OCI-LY1 (cell line): ENCODE measurements around the gene RAB6A.
A peak's percentile ranks its signal among the peaks of the same experiment; 100 is the strongest.

Experiments used
- H2AFZ ChIP-seq: fragments of 200-600 bp; sonication (generic), shearing (Covaris generic); 2 replicates; pipeline ENCODE4 v1.6.0; 2014; ENCODE audit warnings: antibody characterized with exemption, mild to moderate bottlenecking, low read length
- H3F3A ChIP-seq: fragments of 200-600 bp; sonication (generic), shearing (Covaris generic); 2 replicates; pipeline ENCODE4 v1.6.0; 2014; ENCODE audit warnings: mild to moderate bottlenecking, antibody characterized with exemption, low read length, moderate library complexity; ENCODE audit not compliant: insufficient read depth
- H3K27ac ChIP-seq: fragments of 200-600 bp; sonication (generic); 2 replicates; pipeline ENCODE4 v1.5.1; 2014; ENCODE audit warnings: low read length, mixed run types, mild to moderate bottlenecking, low read depth; ENCODE audit not compliant: poor library complexity, severe bottlenecking
- H3K27me3 ChIP-seq: fragments of 200-600 bp; sonication (generic); 2 replicates; pipeline ENCODE4 v1.6.0; 2014; ENCODE audit warnings: antibody characterized with exemption, mild to moderate bottlenecking, low read length, moderate library complexity; ENCODE audit not compliant: insufficient read depth
- H3K36me3 ChIP-seq: fragments of 200-600 bp; sonication (generic); 2 replicates; pipeline ENCODE4 v1.6.1; 2014; ENCODE audit warnings: mild to moderate bottlenecking, antibody characterized with exemption, low read length, moderate library complexity, mixed read lengths; ENCODE audit not compliant: insufficient read depth
- H3K4me1 ChIP-seq: fragments of 200-600 bp; sonication (generic); 2 replicates; pipeline ENCODE4 v1.5.1; 2014; ENCODE audit warnings: mild to moderate bottlenecking, low read length, moderate library complexity; ENCODE audit not compliant: insufficient read depth, severe bottlenecking
- H3K4me2 ChIP-seq: fragments of 200-600 bp; sonication (generic), shearing (Covaris generic); 2 replicates; pipeline ENCODE4 v1.6.1; 2014; ENCODE audit warnings: low read length
- H3K4me3 ChIP-seq: fragments of 200-600 bp; sonication (generic); 2 replicates; pipeline ENCODE4 v1.5.1; 2014; ENCODE audit warnings: low read length, low read depth, mild to moderate bottlenecking, mixed read lengths; ENCODE audit not compliant: poor library complexity, severe bottlenecking
- H3K79me2 ChIP-seq: fragments of 200-600 bp; shearing (Covaris generic); 2 replicates; pipeline ENCODE4 v1.6.1; 2016; ENCODE audit warnings: mixed run types, low read length, mixed read lengths; ENCODE audit not compliant: insufficient read depth
- H3K9ac ChIP-seq: fragments of 200-600 bp; sonication (generic), shearing (Covaris generic); 2 replicates; pipeline ENCODE4 v1.6.1; 2014; ENCODE audit warnings: mild to moderate bottlenecking, low read length, mixed read lengths
- H3K9me2 ChIP-seq: fragments of 200-600 bp; sonication (generic), shearing (Covaris generic); 2 replicates; pipeline ENCODE4 v1.6.1; 2014; ENCODE audit warnings: low read depth, mild to moderate bottlenecking, low read length, mixed read lengths
- H3K9me3 ChIP-seq: fragments of 200-600 bp; shearing (Covaris generic); 2 replicates; pipeline ENCODE4 v1.6.1; 2014; ENCODE audit warnings: low read length, mixed read lengths
- H4K20me1 ChIP-seq: fragments of 200-600 bp; sonication (generic), shearing (Covaris generic); 2 replicates; pipeline ENCODE4 v1.6.0; 2016; ENCODE audit warnings: mild to moderate bottlenecking, low read length; ENCODE audit not compliant: insufficient read depth
- CTCF ChIP-seq: fragments of 200-600 bp; sonication (generic), shearing (Covaris generic); IDR thresholded peaks from 2 replicates; pipeline ENCODE4 v1.5.1; 2017; ENCODE audit warnings: mild to moderate bottlenecking, antibody characterized with exemption, low read length, moderate library complexity, mixed read lengths
- EZH2 ChIP-seq: fragments of 200-600 bp; sonication (generic), shearing (Covaris generic); IDR thresholded peaks from 2 replicates; pipeline ENCODE4 v1.8.0; 2017; ENCODE audit warnings: borderline replicate concordance, mixed run types, mild to moderate bottlenecking, antibody characterized with exemption, low read length, moderate library complexity, mixed read lengths

Gene RAB6A

DNA sequence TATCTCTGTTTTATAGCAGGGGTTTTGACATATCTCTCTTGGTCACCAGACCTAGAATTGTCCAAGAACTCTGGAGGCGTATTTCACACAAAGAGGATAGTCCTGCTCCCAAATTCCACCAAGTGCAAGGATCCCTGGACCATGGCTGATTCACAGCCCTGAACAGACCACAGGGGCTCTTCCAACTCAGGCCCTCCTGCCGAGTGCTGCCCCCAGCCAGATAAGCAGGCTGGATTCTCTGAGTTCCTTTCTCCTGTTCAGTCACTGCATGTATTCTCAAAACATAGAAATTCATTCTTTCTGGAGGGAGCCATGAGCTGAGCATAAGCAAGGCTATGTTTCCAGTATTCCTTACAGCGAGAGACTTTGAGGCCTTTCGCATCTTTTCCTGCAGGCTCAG lies 127.9 kb downstream of the RAB6A start:
- H2AFZ ChIP-seq = no peak overlapping the region
- TF ChIP-seq EZH2 (no peak), CTCF (no peak)
- no peaks in the 10 kb centered on the region for H3K9me2 ChIP-seq
- H3K9ac ChIP-seq = no peak overlapping the region
- no peak overlapping the region for H3K27ac ChIP-seq
- no peaks in the 10 kb centered on the region for H3K79me2 ChIP-seq
- H3K4me1 ChIP-seq = no peaks in the 10 kb centered on the region
- H3K9me3 ChIP-seq = no peaks in the 10 kb centered on the region
- no peak overlapping the region for H3K4me2 ChIP-seq
- H3K36me3 ChIP-seq = no peaks in the 10 kb centered on the region
- H3K4me3 ChIP-seq = no peak overlapping the region
- no peaks in the 10 kb centered on the region for H3F3A ChIP-seq
- no peaks in the 10 kb centered on the region for H4K20me1 ChIP-seq
- no peaks in the 10 kb centered on the region for H3K27me3 ChIP-seq

- H3F3A ChIP-seq = no peaks in the 10 kb centered on the region
- H3K9ac ChIP-seq = no peak overlapping the region
- H2AFZ ChIP-seq = no peak overlapping the region
- H3K4me2 ChIP-seq = no peak overlapping the region
- H4K20me1 ChIP-seq = no peaks in the 10 kb centered on the region
- no peaks in the 10 kb centered on the region for H3K79me2 ChIP-seq
- TF ChIP-seq CTCF = no peak
- no peak for TF ChIP-seq EZH2
- H3K27ac ChIP-seq = no peak overlapping the region
- no peaks in the 10 kb centered on the region for H3K4me1 ChIP-seq
- no peaks in the 10 kb centered on the region for H3K9me3 ChIP-seq
- no peaks in the 10 kb centered on the region for H3K27me3 ChIP-seq
- no peaks in the 10 kb centered on the region for H3K36me3 ChIP-seq
- H3K9me2 ChIP-seq = no peaks in the 10 kb centered on the region
- H3K4me3 ChIP-seq = no peak overlapping the region
Measured at GRCh38 chr11:73629907-73630306, 131.0 kb downstream of the RAB6A start.

GRCh38 chr11:73625696-73626318 lies 135.1 kb downstream of the RAB6A start:
- Histone ChIP-seq H3K4me1 (no peaks in the 10 kb centered on the region), H3K36me3 (no peaks in the 10 kb centered on the region), H3K27me3 (no peaks in the 10 kb centered on the region), H3K4me2 (no peak overlapping the region), H4K20me1 (no peaks in the 10 kb centered on the region), H3K4me3 (no peak overlapping the region), H3K27ac (no peak overlapping the region), H3K9me3 (no peaks in the 10 kb centered on the region), H2AFZ (no peak overlapping the region), H3F3A (no peaks in the 10 kb centered on the region), H3K9ac (no peak overlapping the region), H3K9me2 (no peaks in the 10 kb centered on the region), H3K79me2 (no peaks in the 10 kb centered on the region)
- peak; percentile 84 for TF ChIP-seq CTCF
- no peak for TF ChIP-seq EZH2
